ENCODE measurements around the gene RAB4A. TPM values are rescaled to one million over a fixed set of nuclear protein-coding genes. Genes with fewer than 3 reads are reported as not detected.

RAB4A gene
- total and polyA plus RNA-seq, 2 of the 4 experiments (the other 2 are of a cell fraction): 25.6 to 26.2 TPM

DNA sequence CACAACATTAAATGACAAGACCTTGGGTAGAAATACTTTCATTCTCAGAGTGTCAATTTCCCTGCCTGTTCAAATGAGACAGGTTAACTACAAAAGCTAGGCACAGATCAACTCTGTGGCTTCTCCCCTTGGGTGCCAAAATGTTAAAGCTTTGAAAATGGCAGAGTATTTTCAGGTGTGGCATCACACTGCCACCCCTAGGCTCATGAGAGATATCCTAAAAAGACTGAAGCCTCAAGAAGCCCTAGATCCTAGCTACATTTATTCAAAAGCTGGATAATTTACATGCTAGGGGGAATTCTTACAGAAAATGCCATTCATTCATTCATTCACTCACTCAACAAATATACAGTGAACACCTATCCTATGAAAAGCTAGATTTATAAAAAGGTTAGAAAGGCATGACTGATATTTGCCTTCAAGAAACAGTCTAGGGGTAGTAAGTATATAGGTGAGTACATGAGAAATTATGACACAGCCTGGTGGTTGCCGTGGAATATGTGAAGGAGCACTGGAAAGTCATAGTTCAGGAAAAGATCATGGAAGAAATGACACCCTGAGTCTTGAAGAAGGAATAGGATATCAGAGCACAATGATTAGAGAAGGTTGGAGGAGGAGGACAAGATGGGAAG is 15.9 kb upstream of the RAB4A start:
- Histone ChIP-seq H4K91ac (ENCODE audit: insufficient read depth, low read depth, low read length) (no peak overlapping the region), H2AK5ac (ENCODE audit: low read depth, low read length) (no peak overlapping the region), H3K9ac (ENCODE audit: low read depth, low read length) (no peak overlapping the region), H2BK15ac (ENCODE audit: low read depth, low read length) (no peak overlapping the region), H3K4me1 (ENCODE audit: control insufficient read depth, insufficient read depth, low read length) (no peaks in the 10 kb centered on the region), H2BK20ac (ENCODE audit: low read depth, low read length) (no peak overlapping the region), H3K4ac (ENCODE audit: low read depth, low read length) (no peak overlapping the region), H3K9me3 (ENCODE audit: control insufficient read depth, insufficient read depth, low read length) (no peaks in the 10 kb centered on the region), H3K27me3 (ENCODE audit: control insufficient read depth, insufficient read depth, low read length) (peaks cover 5% of the 10 kb centered on the region; the same call in 1 of the 2 replicates), H3K4me2 (ENCODE audit: low read depth, low read length) (no peak overlapping the region), H2AFZ (replicated peaks; ENCODE audit: low read length, poor library complexity) (no peak overlapping the region), H3K14ac (replicated peaks; ENCODE audit: low read depth, low read length) (no peak overlapping the region), H3K56ac (ENCODE audit: extremely low read depth, insufficient read depth, low read length) (no peak overlapping the region), H2BK5ac (ENCODE audit: low read depth, low read length, poor library complexity, severe bottlenecking) (no peak overlapping the region), H4K8ac (ENCODE audit: low read depth in 2 of 2, low read length in 2 of 2) (no peak overlapping the region), H4K5ac (ENCODE audit: low read depth, low read length) (no peak overlapping the region), H3K36me3 (ENCODE audit: control insufficient read depth, insufficient read depth, low read length) (no peaks in the 10 kb centered on the region), H3K18ac (ENCODE audit: low read depth, low read length) (no peak overlapping the region), H3K23ac (ENCODE audit: low read depth, low read length) (no peak overlapping the region), H3K79me1 (ENCODE audit: low read depth in 1 of 2, low read length in 2 of 2) (no peaks in the 10 kb centered on the region), H3K4me3 (ENCODE audit: insufficient read depth, low read depth, low read length) (no peak overlapping the region), H3K27ac (ENCODE audit: insufficient read depth, low read length) (no peak overlapping the region), H3K9me1 (ENCODE audit: insufficient read depth, low read length) (no peaks in the 10 kb centered on the region; the same call in 1 of the 2 replicates), H2AK9ac (replicated peaks; ENCODE audit: low read depth, low read length, poor library complexity) (no peak overlapping the region), H2BK120ac (ENCODE audit: low read depth, low read length) (no peak overlapping the region), H4K20me1 (ENCODE audit: insufficient read depth, low read length) (no peaks in the 10 kb centered on the region)
- intact Hi-C loops (cut with micrococcal nuclease): loop anchor here (1.0 to 10.0 kb wide), 4 partner anchors 87 to 1060 kb away; partner anchors contain the start of genes CCSAP and RHOU
- POLR2A ChIA-PET (ENCODE audit: unreplicated experiment): no interaction called here
- CTCF ChIA-PET: interaction anchor here (0.6 to 3.9 kb wide), 10 partner anchors 13 to 590 kb away, joined by 3 to 23 read pairs (median 3); no protein-coding TSS in a partner anchor
- dilution Hi-C loops (cut with HindIII; ENCODE audit: low sequenced_read_pairs, unreplicated experiment): loop anchor here (25.0 kb wide), 1 partner anchor 232 kb away; no protein-coding TSS in a partner anchor
- DNase-seq (no peak), ATAC-seq (ENCODE audit: low read depth) (peak; percentile 42)
- in situ Hi-C loops (cut with MboI; ENCODE audit: low sequenced_read_pairs): loop anchor here (5.0 to 25.0 kb wide), 2 partner anchors 227 to 1057 kb away; no protein-coding TSS in a partner anchor
- WGBS, 2 experiments (ENCODE audit: extremely low coverage in 2 of 2, insufficient read length in 1 of 2): 67% methylated on average over 1 of the region's 1 CpG; no CpG with 5 or more reads in 1 of the 2 experiments
- TF ChIP-seq, protein P1, sequence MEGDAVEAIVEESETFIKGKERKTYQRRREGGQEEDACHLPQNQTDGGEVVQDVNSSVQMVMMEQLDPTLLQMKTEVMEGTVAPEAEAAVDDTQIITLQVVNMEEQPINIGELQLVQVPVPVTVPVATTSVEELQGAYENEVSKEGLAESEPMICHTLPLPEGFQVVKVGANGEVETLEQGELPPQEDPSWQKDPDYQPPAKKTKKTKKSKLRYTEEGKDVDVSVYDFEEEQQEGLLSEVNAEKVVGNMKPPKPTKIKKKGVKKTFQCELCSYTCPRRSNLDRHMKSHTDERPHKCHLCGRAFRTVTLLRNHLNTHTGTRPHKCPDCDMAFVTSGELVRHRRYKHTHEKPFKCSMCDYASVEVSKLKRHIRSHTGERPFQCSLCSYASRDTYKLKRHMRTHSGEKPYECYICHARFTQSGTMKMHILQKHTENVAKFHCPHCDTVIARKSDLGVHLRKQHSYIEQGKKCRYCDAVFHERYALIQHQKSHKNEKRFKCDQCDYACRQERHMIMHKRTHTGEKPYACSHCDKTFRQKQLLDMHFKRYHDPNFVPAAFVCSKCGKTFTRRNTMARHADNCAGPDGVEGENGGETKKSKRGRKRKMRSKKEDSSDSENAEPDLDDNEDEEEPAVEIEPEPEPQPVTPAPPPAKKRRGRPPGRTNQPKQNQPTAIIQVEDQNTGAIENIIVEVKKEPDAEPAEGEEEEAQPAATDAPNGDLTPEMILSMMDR (conservative IDR thresholded peaks at IDR 0.05; ENCODE audit: low read depth, low read length): peak; percentile 42
- TF ChIP-seq BHLHE40 (IDR thresholded peaks at IDR 0.05; ENCODE audit: low read depth, low read length) (no peak), RCOR1 (IDR thresholded peaks at IDR 0.05; ENCODE audit: insufficient replicate concordance, low read length) (no peak), SMC3 (IDR thresholded peaks at IDR 0.05; ENCODE audit: low read depth, low read length) (peak; percentile 36; the same call in 1 of the 2 replicates), MAZ (IDR thresholded peaks at IDR 0.05; ENCODE audit: borderline replicate concordance, low read depth, low read length) (no peak), RAD21 (IDR thresholded peaks at IDR 0.05; ENCODE audit: low read length) (peak; percentile 39), CEBPB (IDR thresholded peaks at IDR 0.05; ENCODE audit: low read depth, low read length) (no peak)
- TF ChIP-seq, protein P2, sequence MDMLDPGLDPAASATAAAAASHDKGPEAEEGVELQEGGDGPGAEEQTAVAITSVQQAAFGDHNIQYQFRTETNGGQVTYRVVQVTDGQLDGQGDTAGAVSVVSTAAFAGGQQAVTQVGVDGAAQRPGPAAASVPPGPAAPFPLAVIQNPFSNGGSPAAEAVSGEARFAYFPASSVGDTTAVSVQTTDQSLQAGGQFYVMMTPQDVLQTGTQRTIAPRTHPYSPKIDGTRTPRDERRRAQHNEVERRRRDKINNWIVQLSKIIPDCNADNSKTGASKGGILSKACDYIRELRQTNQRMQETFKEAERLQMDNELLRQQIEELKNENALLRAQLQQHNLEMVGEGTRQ (IDR thresholded peaks at IDR 0.05; ENCODE audit: low read depth, low read length): no peak
- no TSS peak for BruUV-seq (replicated peaks)

Measured in IMR-90 (cell line).